NCI-H1105 treated with DMSO at 0.1 percent for 48 hours (cell line): ENCODE data around the gene RTBDN.

Experiments used
- DNase-seq: peaks from one replicate; lab custom pipeline; 2025; lab: John Stamatoyannopoulos, UW

The RTBDN gene

DNA sequence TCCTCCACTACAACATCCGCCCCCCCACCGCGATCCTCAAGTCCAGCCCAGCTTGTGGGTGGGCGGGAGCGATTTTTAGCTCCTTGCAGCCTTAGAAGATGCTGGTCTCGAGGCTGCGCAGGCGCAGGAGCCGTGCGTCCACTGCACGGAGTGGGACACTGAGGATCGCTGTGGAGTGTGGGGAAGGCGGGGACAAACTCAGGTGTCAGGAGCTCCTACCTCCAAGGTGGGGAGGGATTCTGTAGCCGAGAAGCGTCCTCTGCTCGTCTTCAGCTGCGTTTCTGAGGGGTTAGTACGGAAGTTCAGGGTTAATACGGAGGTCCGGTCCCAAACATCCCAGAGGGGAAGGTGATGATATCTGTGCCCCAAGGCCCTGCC lies at the start of gene RTBDN:
TSS of gene RTBDN (minus strand) at position 14 of the 378 bp plus-strand sequence. CDS start 4,600 bp downstream, outside the sequence.
- DNase-seq = no peak

DNA sequence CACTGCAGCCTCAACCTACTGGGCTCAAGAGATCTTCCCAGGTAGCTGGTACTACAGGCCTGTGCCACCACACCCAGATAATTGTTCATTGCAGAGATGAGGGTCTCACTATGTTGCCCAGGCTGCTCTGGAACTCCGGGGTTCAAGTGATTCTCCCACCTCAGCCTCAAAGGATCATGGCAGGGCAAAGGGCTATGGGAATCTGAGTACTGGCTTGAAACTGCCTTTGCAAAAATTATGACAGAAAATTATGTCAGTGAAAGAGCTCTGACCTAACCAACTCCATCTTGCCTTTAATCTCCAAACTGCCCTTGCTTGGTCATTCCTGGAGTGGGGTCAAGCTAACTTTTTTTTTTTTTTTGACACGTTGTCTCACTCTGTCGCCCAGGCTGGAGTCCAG lies 48.2 kb upstream of the RTBDN start:
- no peak for DNase-seq

DNA sequence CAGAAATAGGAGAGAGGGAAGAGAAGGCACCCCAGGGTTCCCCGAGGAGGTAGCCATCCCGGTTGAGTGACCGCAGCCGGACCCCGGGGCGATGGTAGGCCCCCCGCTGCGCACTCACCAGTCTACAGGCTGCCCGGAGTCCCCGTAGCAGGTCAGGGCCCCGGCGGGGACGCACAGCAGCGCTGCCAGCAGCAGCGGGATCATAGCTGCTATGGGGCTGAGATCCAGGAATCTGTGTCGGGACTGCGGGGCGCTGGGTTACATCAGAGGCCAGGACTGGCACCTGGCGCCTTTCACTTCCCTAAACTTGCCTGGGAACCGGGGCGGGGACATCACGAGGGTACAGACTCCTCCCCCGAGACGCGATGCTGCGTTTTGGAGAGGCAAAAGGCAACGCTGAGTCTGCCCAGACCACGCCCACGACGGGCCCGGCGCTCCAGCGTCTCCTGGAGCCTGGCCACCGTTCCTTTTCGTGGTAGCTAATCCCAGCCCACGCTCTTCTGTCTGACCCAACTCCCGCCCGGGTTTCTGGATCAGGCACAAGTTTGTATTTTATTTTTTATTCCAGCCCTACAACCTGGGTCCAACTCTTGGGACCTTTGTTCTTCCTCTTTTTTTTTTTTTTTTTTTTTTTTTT lies 46.9 kb upstream of the RTBDN start, which contains the start of gene DNASE2:
TSS of gene DNASE2 (minus strand) at position 278 of the 637 bp plus-strand sequence. CDS start at position 204, 74 bp downstream.
- DNase-seq = peak; percentile 96

DNA sequence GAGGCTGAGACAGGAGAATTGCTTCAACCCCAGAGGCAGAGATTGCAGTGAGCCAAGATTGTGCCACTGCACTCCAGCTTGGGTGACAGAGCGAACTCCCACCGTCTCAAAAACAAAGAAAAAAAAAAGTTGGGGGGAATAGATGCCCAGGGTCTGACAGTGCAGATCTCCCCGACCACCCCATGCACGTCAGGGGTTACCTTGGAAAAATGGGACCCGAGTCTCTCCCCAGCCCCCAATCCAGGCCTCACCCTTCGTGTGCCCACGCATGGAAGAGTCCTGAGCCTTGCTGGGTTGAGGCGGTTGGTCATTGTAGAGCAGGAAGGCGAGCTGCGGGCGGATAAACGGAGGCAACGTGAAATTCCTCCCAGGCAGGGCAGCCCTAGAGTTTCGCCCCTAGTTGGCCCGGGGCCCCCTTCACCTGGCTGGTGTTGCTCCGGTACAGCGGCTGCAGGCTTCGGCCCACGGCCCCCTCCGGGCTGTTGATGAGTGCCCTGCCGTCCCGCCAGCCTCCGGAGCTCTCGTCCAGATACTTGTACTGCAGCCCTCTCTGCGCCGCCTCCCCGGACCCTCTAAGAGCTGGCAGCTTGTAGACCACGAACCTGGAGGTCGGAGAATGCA lies 46.3 kb upstream of the RTBDN start:
- peak; percentile 38 for DNase-seq

DNA sequence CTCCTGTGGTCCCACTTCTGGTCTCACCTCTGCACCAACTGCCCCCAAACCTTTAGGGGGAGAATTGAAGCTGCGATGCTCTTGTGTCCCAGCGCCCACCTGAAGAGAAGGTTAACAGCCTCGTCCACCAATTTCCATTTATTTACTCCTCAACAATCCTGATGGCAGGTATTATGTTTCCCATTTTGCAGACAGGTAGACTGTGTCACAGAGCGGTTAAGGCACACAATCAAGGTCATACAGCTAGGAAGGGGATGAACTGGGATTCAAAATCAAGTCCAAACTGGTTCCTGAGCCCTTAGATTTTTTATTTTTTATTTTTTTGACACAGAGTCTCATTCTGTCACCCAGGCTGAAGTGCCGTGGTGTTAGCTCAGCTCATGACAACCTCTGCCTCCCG lies 40.7 kb upstream of the RTBDN start:
- DNase-seq = no peak

DNA sequence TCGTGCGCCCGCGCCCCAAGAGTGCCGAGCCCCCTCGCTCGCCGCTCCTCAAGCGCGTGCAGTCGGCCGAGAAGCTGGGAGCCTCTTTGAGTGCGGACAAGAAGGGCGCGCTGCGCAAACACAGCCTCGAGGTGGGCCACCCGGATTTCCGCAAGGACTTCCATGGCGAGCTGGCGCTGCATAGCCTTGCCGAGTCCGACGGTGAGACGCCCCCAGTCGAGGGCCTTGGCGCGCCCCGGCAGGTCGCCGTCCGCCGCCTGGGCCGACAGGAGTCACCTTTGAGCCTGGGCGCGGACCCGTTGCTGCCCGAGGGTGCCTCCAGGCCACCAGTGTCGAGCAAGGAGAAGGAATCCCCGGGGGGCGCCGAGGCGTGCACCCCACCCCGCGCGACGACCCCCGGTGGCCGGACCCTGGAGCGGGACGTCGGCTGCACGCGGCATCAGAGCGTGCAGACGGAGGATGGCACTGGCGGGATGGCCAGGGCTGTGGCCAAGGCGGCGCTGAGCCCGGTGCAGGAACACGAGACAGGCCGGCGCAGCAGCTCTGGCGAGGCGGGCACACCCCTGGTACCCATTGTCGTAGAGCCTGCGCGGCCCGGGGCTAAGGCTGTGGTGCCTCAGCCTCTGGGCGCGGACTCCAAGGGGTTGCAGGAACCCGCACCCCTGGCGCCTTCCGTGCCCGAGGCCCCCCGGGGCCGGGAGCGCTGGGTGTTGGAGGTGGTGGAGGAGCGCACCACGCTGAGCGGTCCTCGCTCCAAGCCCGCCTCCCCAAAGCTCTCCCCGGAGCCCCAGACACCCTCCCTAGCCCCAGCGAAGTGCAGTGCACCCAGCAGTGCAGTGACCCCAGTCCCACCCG lies 39.7 kb upstream of the RTBDN start:
- no peak for DNase-seq

DNA sequence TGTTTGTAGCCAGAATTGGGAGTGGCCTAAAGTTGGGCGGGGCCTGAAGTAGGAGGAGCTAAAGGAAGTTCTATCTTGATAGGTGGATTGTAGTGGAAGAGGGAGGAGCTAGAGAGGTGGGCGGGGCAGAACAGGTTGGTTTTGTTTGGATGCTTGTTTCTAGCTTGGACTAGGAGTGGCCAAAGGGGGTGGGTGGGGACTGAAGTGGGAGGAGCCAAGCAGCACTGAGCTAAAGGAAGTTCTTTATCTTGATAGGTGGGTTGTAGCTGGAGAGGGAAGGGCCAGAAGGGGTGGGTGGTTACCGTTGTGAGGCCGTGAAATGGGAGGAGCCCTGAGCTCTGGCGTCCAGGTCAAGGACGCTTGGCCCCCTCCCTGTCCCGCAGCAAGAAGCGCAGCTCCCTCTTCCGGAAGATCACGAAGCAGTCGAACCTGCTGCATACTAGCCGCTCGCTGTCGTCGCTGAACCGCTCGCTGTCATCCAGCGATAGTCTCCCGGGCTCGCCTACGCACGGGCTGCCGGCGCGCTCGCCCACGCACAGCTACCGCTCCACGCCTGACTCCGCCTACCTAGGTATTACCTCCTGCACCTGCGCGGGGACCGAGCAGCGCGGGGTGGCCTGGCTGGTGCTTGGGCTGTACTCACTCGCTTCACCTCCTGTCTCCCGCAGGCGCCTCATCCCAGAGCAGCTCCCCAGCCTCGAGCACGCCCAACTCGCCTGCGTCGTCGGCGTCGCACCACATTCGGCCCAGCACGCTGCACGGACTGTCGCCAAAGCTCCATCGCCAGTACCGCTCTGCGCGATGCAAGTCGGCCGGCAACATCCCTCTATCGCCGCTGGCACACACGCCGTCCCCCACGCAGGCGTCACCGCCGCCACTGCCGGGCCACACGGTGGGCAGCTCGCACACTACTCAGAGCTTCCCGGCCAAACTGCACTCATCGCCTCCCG lies 38.8 kb upstream of the RTBDN start:
- no peak for DNase-seq

DNA sequence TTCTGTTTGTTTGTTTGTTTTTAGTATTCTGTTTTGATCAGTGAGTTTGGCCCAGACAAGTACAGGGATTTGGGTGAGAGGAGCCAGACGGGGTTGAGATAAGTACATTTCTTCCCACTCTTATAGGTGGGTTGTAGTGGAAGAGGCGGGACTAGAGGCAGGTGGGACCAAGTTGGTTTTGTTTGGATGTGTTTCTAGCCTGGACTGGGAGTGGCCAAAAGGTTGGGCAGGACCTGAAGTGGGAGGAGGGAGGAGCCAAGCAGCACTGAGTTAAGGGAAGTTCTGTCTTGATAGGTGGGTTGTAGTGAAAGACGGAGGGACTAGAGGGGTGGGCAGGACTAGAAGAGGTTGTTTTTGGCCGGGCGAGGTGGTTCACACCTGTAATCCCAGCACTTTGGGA lies 37.9 kb upstream of the RTBDN start:
- no peak for DNase-seq

DNA sequence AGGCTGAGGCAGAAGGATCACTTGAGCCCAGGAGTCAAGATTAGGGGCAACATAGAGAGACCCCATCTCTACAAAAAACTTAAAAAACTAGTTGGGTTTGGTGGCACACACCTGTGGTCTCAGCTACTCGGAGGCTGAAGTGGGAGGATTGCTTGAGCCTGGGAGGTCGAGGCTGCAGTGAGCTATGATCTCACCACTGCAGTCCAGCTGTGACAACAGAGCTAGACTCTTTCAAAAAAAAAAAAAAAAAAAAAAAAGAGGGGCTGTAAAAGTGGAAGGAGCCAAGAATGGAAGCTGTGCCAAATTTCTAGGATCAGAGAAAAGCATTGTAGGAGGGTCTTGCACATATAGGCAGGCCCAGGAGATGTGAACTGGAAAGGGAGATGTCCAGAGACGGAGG lies 37.3 kb upstream of the RTBDN start:
- DNase-seq = no peak

DNA sequence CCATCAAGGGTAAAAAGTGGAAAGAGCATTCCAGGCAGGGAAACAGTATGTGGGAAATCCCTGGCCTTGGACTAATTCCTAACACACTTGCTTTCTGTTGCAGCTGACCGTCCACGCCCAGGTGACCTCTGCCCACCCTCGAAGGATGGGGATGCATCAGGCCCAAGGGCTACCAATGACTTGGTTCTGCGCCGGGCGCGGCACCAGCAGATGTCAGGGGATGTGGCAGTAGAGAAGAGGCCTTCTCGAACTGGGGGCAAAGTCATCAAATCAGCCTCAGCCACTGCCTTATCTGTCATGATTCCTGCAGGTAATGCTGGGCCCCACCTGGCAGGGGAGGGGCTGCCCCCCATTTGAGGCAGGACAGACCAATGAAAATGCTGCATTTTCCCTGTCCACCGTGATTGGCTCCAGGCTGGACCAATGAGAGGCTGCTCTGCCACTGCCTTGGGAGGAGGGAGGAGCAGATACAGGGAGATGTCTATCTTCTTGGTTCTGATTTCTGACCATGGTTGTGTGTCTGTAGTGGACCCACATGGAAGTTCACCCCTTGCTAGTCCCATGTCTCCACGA lies 34.2 kb upstream of the RTBDN start:
- DNase-seq = peak; percentile 10

DNA sequence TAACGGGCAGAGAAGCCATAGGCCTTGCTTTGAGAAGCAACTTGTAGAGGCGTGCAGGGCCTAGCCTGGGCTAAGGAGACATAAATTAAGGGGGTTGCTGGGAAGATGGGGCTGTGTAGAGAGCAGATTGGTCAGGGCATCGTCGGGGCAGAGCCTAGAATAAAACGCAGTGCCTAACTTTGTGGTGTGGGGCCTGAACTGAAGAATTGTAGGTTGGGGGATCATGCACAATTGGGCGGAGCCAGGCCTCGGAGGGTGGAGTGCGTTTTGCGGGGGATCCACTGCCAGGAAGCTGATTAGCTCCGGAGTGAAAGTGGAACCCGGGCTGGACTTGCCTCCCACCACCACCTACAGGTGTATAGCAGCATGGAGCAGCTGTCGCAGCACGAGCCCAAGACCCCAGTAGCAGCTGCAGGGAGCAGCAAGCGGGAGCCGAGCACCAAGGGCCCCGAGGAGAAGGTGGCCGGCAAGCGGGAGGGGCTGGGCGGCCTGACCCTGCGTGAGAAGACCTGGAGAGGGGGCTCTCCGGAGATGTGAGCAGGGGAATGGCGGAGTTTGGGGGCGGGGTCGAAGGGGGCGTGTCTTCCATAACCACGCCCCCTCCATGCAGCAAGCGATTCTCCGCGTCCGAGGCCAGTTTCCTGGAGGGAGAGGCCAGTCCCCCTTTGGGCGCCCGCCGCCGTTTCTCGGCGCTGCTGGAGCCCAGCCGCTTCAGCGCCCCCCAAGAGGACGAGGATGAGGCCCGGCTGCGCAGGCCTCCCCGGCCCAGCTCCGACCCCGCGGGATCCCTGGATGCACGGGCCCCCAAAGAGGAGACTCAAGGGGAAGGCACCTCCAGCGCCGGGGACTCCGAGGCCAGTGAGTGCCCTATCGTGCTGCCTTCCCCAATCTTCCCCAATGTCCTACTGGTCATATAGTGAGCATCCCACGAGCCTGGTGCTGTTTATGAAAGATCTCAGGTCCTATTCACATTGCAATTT lies 33.0 kb upstream of the RTBDN start:
- peak; percentile 86 for DNase-seq

DNA sequence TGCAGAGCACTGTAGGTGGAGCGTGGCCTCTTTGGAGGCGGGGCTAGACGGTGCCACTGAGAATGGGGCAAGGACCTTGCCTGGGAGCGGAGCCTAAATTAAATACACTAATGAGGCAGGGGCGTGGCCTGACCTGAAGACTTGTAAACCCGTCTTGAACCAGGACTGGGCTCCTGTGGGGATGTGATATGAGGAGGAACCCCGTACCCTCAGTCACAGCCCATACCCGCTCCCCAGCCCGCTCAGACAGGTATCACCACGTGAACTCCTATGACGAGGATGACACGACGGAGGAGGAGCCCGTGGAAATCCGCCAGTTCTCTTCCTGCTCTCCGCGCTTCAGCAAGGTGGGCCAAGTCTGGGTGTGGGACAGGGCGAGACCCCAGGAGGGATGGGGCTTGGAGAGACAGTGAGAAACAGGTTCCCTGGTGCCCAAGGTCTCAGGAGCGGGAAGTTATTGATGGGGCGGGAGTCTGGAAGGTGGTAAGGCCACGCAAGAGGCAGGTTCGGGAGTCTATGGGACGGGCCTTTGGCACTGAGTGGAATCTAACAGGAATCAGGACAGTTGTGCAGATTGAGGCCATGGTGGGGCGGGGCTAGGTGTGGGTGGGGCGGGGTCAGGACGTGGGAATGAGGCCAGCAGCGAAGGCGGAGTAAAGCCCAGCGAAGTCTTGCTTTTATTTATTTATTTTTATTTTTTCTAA lies 32.2 kb upstream of the RTBDN start:
- DNase-seq = peak; percentile 58

DNA sequence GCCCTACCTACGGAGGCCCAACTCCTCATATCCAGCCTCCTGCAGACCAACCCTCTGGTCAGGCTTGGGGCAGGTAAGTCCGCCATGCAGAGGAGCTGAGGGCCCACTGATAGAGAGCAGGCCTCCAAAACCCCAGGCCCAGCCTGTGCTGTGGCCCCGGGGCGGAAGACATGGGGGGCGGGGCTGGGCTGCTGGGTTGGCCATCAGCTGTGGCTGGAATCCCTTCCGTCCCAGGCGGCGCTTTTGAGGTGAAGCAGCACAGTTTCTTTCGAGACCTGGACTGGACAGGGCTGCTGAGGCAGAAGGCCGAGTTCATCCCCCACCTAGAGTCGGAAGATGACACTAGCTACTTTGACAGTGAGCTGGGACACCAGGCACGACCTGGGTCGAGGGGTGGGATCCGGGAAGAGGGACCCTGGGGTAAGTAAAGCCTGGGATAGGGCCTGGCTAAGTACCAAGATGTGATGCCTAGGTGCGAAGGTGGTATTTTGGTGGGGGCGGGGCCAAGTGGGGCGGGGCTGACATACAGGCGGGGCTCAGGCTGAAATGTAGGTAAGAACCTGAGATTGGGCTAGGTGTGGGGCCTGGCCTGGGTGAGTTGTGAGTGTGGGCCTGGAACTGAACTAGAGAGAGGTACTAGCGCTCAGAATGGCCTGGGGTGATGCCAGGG lies 31.5 kb upstream of the RTBDN start:
- no peak for DNase-seq

DNA sequence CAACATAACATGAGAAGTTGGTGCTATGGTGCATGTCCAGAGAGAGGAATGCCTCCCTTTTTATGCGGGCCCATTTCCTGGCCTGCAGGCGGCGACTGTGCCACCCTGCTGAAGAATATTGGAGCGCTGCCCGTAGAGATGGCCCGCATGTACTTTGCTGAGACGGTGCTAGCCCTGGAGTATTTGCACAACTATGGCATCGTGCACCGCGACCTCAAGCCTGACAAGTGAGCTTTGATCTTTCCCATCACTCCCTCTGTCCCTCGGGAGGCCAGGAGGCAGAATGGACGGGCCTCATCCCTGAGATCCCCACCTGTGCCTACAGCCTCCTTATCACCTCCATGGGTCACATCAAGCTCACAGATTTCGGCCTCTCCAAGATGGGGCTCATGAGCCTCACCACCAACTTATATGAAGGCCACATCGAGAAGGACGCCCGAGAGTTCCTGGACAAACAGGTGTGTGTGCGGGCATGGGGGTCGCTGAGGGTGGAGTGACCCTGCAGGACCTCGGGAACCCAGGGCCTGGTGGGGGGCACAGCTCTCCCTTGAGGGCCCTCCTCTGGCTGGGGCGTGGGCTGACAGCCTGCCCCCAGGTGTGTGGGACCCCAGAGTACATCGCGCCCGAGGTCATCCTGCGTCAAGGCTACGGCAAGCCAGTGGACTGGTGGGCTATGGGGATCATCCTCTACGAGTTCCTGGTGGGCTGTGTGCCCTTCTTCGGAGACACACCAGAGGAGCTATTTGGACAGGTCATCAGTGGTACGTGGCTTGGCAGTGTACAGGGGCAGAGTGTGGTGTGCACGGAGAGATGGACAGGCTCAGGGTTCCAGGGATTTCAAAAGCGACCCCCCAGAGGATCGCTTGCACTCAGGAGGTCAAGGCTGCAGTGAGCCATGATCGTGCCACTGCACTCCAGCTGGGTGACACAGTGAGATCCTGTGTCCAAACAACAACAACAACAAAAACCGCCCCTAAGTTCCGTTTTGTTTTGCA lies 30.6 kb upstream of the RTBDN start:
- no peak for DNase-seq

DNA sequence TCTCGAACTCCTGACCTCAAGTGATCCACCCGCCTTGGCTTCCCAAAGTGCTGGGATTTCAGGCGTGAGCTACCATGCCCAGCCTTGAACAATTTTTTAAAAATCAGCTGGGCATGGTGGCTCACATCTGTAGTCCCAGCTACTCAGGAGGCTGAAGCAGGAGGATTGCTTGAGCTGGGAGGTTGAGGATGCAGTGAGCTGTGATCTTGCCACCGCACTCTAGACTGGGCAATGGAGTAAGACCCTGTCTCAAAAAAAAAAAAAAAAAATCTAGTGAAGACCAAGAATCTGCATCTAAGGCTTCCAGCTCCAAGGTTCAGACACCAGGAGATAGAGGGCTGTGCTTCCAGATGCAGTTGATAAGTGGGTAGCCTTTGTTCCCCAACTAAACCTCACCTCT lies 29.8 kb upstream of the RTBDN start:
- DNase-seq = no peak

DNA sequence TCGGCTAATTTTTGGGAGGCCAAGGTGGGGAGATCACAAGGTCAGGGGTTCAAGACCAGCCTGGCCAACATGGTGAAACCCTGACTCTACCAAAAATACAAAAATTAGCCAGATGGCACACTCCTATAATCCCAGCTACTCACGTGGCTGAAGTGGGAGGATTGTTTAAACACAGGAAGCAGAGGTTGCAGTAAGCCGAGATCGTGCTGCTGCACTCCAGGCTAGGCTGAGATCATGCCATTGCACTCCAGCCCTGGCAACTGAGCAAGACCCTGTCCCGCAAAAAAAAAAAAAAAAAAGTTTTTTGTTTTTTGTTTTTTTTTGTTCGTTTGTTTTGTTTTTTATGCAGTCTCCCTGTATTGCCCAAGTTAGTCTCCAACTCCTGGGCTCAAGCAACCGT lies 25.2 kb upstream of the RTBDN start:
- no peak for DNase-seq

DNA sequence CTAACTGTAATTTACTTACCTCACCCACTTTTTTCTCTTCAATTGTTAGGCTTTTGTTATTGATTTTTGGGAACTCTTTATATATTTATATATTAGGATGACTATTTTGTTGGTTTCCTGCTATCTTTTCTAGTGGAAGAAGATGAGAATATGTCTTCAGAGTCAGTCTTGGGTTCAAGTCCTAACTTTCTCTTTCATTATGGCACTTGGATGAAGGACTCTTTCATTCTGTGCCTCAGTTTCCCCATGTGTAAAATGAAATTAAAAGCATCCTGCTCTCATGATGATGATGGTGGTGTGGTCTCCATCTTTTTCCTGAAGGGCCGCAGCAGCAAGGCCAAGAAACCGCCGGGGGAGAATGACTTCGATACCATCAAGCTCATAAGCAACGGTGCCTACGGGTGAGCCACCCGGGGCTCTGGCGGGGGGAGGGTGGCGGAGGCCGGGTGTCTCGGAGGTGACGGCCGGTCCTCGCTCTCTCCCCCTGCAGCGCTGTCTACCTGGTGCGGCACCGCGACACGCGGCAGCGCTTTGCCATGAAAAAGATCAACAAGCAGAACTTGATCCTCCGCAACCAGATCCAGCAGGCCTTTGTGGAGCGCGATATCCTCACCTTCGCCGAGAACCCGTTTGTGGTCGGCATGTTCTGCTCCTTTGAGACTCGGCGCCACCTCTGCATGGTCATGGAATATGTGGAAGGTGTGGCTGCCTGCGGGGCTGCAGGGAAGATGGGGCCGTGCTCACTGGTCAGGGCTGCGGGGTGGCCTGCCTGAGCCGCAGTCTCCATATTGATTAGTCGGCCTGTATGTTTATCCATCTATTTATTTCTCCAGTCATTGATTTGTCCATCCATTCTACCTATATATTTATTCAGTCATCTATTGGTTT lies 23.9 kb upstream of the RTBDN start:
- no peak for DNase-seq
